ENCODE measurements around the gene PXN. TPM values are rescaled to one million over a fixed set of nuclear protein-coding genes. Genes with fewer than 3 reads are reported as not detected.
"Not testable (repeated sequence)": the region's sequence is repeated elsewhere in the genome, so short reads cannot be mapped to it uniquely, and the experiment has no call there.

PXN gene
- polyA plus RNA-seq, 4 donors: 71.9 to 79.4 (median 76.3) TPM

- DNase-seq (ENCODE audit: low read depth in 4 of 4, low spot score in 3 of 4): no peak
Measured at GRCh38 chr12:120227233-120228040, 38.1 kb downstream of the PXN start.

- no peak for DNase-seq (ENCODE audit: low read depth in 4 of 4, low spot score in 3 of 4)
Measured at GRCh38 chr12:120225852-120226640, 39.5 kb downstream of the PXN start.

GRCh38 chr12:120225200-120225558 is 40.4 kb downstream of the PXN start:
- DNase-seq (ENCODE audit: low read depth in 4 of 4, low spot score in 3 of 4): no peak

DNA sequence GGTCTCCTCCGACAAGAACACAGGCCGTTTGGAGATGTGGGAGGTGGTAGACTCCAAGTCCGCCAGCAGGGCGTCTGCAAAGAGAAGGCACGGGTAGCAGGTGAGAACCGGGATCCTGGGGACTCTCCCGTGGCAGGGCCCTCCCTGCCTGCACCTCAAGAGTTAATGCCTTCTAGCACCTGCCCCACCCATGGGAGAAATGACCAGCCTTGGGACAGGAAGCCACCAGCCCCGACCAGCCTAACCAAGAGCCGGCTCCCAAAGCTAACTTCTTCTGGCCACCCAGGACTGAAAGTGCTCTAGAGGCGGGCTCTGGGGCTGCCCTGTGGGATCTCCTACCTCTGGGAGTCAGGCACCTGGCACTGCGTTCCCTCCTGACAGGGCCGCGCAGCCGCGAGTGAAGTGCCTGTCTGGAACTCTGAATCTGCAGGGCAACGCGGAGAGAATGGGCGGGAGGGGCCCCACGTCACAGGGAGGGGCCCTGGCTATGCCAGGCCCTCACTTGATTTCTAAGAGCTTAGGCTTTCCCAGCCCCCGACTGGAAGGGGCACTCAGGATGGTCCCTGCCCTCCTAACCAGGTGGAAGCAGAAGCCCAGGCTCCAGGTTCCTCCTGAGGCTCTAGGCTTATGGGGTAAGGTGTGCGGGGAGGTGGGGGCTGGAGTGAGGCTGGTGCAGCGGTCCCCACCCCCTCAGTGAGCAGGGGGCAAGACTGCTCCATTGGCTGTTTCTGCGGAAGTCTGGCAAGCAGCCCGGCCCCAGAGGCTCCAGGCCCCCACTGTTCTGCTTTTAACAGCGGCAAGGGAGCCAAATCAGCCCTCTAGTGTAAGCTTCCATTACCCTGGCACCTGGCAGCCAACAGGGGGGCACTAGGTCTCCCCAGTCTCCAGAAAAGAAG is 41.0 kb downstream of the PXN start:
- DNase-seq (ENCODE audit: low read depth in 4 of 4, low spot score in 3 of 4): no peak

- no peak for DNase-seq (ENCODE audit: low read depth in 4 of 4, low spot score in 3 of 4)
Measured at GRCh38 chr12:120223458-120224303, 41.8 kb downstream of the PXN start.

GRCh38 chr12:120222288-120222832 is 43.2 kb downstream of the PXN start:
- DNase-seq (ENCODE audit: low read depth in 4 of 4, low spot score in 3 of 4): no peak

GRCh38 chr12:120221576-120221900 is 44.0 kb downstream of the PXN start:
- no peak for DNase-seq (ENCODE audit: low read depth in 4 of 4, low spot score in 3 of 4)

DNA sequence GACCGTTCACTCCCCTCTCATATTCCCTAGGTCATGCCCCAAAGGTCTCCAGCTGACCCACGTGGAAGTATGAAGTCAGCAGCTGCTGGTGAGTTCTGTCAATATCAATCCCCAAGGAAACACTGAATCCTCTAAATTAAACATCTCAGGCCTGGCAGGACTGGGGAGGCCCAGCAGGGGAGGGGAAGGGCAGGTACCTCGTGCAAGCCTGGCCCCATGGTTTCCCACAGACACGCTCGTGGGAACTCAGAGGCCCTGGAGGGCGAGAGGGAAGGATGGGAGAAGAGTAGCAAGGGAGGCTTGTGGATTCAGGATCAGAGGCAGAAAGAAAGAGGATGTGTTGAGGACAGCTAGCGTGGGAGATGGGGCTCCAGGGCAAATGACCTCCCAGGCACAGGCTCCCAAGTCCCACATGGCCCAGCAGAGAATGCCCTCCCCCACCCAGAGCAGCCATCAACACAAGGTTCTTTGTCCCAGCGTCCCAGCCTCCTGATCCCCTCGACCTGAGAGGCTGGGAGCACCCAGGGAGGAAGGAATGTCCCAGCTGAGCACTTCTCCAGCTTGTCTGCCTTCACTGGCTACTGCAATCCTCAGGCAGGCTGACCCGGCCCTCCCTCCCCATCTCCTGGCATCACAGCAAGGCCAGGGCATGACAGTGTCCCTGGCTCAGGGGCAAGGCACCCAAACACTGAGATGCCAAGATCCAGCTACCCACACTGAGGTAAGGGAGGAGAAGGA is 44.5 kb downstream of the PXN start:
- DNase-seq (ENCODE audit: low read depth in 4 of 4, low spot score in 3 of 4): no peak

DNA sequence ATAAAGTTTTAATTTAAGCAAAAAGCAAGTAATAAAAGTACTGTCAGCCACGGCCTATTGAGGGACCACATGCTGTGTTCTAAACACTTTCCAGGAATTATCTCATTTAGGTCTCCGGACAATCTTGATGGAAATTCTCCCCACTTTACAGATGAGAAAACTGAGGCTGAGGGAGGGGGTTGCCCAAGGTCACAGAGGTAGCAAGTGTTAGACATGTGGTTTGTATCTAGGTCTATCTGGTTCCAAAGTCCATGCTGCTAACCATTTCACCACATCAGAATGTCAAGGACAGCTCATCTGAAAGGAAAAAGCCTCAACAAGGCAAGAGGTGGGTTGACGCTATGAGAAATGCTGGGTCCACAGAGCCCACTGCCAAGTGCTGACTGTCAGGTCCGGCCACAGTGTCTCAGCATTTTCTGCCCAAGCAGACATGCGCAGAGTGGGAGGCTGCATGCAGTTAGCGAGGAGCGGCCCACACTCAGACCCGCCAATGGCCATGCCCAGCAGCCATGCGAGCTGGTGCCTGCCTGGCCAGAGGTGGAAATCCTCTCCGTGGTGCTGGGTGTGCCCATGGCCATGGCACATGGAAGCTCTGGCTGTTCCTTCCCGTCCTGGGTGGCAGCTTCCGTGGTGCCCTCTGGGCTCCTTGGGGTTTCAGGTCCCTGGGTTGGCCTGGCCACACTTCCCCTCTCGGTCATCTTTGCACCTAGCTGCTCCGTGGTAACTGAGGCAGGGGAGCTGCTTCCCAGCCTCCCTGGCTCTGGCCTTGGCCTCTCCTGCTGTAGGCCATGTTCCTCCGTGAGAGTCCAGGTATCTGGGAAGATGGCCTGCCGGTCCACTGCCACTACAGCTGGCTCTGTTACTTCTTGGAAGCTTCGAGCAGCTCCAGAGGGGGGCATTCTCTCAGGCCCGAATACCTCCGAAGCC is 46.6 kb downstream of the PXN start:
- DNase-seq (ENCODE audit: low read depth in 4 of 4, low spot score in 3 of 4): no peak

DNA sequence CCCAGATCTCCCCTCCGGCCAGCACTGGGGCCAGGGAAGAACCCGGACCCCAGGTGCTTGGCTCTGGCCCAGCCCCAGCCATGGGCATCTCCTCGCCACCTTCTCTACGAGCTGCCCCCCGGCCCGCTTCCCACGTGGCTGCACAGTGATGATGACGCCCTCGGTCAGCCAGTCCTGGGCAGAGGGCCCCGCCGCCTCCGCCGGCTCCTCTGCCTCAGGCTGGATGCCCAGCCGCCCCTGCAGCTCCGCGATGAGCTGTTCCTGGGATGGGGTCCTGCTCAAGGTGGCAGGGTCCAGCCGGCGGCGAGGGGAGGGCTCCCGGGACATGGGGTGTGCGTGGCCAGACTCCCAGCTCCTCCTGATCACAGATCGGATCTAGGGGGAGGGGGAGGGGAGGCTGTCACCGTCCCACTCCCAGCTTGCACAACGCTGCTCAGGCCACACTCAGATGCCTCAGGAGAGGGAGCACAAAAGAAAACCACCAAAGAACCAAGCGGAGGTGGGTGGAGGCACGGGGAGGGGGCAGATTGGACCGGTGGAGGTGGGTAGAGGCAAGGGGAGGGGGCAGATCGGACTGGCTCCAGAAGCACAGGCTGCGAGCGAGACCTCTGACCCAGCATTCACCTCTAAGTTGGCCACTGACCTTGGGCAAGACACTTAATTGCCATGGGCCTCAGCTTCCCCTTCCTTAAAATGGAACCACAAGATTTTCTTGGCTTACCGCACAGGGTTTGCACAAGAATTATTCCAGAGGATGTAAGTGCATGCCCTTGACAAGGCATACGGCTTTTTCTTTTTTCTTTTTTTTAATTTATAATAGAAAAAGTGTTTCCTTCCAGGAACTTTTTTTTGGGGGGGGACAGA is 48.6 kb downstream of the PXN start:
- no peak for DNase-seq (ENCODE audit: low read depth in 4 of 4, low spot score in 3 of 4)

- DNase-seq (ENCODE audit: low read depth in 4 of 4, low spot score in 3 of 4): no peak
Measured at GRCh38 chr12:120215766-120216735, 49.5 kb downstream of the PXN start.

DNA sequence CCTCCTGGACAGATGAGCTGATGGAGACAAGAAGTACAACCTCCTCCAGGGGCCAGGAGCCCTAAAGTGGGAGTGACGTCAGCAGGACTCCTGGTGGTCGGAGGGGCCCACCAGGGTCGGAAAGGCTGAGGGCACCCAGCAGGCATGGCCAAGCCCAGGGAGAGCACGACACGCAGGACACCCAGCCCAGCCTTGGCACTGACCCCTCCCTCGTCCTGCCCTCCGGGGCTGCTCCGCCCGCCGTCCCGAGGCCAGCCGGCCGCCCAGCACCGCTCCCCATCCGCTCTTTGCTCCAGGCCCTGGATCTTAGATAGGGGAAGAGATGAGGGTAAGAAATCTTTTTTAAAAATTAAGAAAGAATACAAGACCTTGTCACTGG is 50.2 kb downstream of the PXN start:
- no peak for DNase-seq (ENCODE audit: low read depth in 4 of 4, low spot score in 3 of 4)

- DNase-seq (ENCODE audit: low read depth in 4 of 4, low spot score in 3 of 4): no peak
Measured at GRCh38 chr12:120214626-120215356, 50.7 kb downstream of the PXN start.

GRCh38 chr12:120213758-120214157 is 51.8 kb downstream of the PXN start:
- no peak for DNase-seq (ENCODE audit: low read depth in 4 of 4, low spot score in 3 of 4)

GRCh38 chr12:120213182-120213581 is 52.3 kb downstream of the PXN start:
- DNase-seq (ENCODE audit: low read depth in 4 of 4, low spot score in 3 of 4): not testable (repeated sequence)

All from right renal pelvis (tissue), 4 donors.